Bronchial epithelial cell (primary cell): Measurements from ENCODE around the gene KIF17. TPM values are rescaled to one million over a fixed set of nuclear protein-coding genes. Genes with fewer than 3 reads are reported as not detected.

Experiments used
- DNase-seq: peaks from one replicate; pipeline ENCODE4 v3.0.0-alpha.2; 2010; ENCODE audit warnings: low read depth
- FAIRE-seq: peaks from 2 replicates; lab custom pipeline; 2011; peaks lifted over from hg19 to GRCh38; lab: Jason Lieb, UNC
- H3K27me3 ChIP-seq: 2 replicates; pipeline ENCODE4 v1.5.1; 2011; ENCODE audit warnings: low read length; ENCODE audit not compliant: control insufficient read depth, insufficient read depth
- H3K36me3 ChIP-seq: 2 replicates; pipeline ENCODE4 v1.5.1; 2011; ENCODE audit warnings: low read length; ENCODE audit not compliant: control insufficient read depth, insufficient read depth
- H3K4me3 ChIP-seq: 2 replicates; pipeline ENCODE4 v1.5.1; 2011; ENCODE audit warnings: mild to moderate bottlenecking, low read depth, low read length, control low read depth
- total RNA-seq: library from RNA; depleted of rRNA; stranded (reverse); fragments of >200 nt; gene quantifications from 2 replicates; pipeline ENCODE4 v1.2.1, GENCODE V29; 2014
- TF ChIP-seq, protein P1 (sequence below): IDR thresholded peaks from 2 replicates; pipeline ENCODE4 v1.5.1; 2011; ENCODE audit warnings: mild to moderate bottlenecking, moderate library complexity, low read length, control low read depth, inconsistent platforms; ENCODE audit not compliant: insufficient read depth, severe bottlenecking

KIF17 gene
- total RNA-seq, 1 donor from 2014 or later: 3.2 TPM

DNA sequence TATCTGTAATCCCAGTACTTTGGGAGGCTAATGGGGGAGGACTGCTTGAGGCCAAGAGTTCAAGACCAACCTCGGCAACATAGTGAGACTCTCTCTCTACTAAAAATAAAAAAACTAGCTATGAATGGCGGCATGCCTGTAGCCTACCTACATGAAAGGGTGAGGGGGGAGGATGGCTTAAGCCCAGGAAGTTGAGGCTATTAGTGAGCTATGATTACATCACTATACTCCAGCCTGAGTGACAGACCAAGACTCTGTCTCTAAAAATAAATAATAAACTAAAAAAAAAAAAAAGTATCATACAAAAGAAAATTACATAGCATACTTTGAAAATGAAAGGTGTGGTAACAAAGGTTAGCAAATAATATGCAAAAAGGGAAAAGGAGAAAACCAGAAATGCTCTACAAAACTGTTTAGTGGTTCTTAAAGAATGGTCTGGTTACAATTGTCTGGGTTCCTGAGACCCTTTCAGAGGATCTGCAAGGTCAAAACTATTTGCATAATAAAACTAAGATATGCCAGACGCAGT is 33.7 kb upstream of the KIF17 start:
- Histone ChIP-seq H3K27me3 (no peaks in the 10 kb centered on the region), H3K36me3 (peaks cover 9% of the 10 kb centered on the region), H3K4me3 (no peak overlapping the region)
- FAIRE-seq (no peak), DNase-seq (no peak)
- TF ChIP-seq, protein P1, sequence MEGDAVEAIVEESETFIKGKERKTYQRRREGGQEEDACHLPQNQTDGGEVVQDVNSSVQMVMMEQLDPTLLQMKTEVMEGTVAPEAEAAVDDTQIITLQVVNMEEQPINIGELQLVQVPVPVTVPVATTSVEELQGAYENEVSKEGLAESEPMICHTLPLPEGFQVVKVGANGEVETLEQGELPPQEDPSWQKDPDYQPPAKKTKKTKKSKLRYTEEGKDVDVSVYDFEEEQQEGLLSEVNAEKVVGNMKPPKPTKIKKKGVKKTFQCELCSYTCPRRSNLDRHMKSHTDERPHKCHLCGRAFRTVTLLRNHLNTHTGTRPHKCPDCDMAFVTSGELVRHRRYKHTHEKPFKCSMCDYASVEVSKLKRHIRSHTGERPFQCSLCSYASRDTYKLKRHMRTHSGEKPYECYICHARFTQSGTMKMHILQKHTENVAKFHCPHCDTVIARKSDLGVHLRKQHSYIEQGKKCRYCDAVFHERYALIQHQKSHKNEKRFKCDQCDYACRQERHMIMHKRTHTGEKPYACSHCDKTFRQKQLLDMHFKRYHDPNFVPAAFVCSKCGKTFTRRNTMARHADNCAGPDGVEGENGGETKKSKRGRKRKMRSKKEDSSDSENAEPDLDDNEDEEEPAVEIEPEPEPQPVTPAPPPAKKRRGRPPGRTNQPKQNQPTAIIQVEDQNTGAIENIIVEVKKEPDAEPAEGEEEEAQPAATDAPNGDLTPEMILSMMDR: no peak

DNA sequence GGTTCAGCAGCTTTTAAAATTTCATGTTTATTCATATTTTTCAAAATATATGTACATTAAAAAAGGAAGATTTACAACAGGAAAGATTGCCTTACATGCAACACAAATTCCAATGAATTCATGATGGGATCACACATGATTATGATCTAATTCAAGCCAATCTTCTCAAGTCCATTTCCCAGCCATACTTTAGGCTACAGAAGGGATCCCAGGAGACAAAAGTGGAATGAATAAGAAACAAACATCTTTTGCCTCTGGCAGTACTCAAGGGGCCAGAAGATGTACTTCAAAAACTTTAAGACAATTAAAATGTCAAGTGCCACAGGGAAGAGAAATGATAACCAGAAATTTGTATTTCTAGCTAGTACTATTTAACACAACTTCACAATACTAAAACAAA is 24.9 kb upstream of the KIF17 start:
- DNase-seq: no peak
- Histone ChIP-seq H3K27me3 (no peaks in the 10 kb centered on the region), H3K36me3 (peaks cover 9% of the 10 kb centered on the region), H3K4me3 (no peak overlapping the region)
- no peak for FAIRE-seq
- TF ChIP-seq, protein P1: no peak

DNA sequence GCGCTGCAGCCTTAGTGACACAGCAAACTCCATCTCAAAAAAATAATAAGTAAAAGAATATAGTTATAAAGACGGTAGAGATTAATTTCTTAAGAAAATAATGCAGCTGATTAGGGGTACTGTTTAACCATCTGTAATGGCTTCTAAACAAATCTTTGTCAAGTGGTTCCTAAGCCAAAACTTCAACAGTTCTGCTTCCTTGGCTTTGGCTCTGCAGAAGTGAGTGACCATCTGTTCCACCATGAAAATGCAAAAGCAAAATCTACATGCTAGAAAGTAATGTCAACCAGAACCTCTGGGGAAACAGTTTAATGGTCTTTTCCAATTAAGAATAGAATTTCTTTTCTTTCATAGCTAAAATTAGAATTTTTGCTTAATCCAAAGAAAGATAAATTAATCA is 23.0 kb upstream of the KIF17 start:
- Histone ChIP-seq H3K27me3 (no peaks in the 10 kb centered on the region), H3K4me3 (no peak overlapping the region), H3K36me3 (peaks cover 6% of the 10 kb centered on the region)
- TF ChIP-seq, protein P1: no peak
- no peak for DNase-seq
- no peak for FAIRE-seq

DNA sequence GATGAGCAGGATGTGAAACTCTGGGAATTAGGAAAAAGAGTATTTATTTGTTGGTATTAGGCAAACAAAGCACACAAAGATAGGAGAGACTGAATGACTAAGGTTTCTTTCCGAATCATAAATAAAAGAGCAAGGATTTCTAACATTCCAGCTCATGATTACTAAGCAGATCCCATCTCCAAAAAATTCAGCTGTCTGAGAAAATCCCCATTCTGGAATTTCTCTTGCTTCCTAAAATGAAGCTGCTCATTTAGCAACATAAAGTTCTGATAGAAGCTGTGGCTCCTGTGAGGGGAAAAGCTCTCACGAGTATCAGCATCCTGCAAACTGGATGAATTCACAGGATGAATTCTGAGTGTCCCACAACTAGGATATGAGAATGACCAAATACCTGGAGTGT is 21.4 kb upstream of the KIF17 start:
- Histone ChIP-seq H3K4me3 (no peak overlapping the region), H3K36me3 (no peaks in the 10 kb centered on the region), H3K27me3 (no peaks in the 10 kb centered on the region)
- TF ChIP-seq, protein P1: no peak
- FAIRE-seq (no peak), DNase-seq (peak; percentile 71)

DNA sequence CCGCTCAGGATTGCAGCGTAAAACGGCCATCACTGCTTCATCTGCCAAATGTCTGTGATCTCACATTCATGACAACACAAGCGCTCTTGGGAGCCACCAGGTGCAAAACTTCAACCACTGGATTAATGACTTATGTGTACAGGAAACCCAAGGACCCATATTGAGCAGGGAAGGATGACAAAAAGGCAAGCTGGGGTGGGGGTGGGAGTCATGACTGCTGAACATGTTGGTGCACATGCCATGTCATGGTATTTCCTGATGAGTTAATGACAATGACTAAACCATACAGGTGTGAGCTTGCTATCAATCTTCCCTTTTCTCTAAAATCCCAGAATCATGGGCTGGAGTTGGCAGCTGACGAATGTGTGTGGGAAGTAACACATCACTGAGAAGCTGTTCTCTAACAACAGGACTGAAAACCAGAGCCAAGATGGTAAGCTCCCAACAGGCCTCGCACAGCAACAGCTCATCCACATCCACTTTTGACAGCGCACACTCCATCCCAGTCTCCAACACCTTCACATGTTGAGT is 17.8 kb upstream of the KIF17 start:
- DNase-seq: peak; percentile 99
- peak; percentile 100 for FAIRE-seq
- Histone ChIP-seq H3K27me3 (no peaks in the 10 kb centered on the region), H3K36me3 (no peaks in the 10 kb centered on the region), H3K4me3 (no peak overlapping the region)
- TF ChIP-seq, protein P1: no peak
